H1 (cell line): ENCODE results near the gene RNF149. TPM values are rescaled to one million over a fixed set of nuclear protein-coding genes. Genes with fewer than 3 reads are reported as not detected.

ENCODE experiments used
- CTCF ChIA-PET: fragments of 300-600 bp; sonication (Branson Sonifier 250); formaldehyde crosslinking; loops from one replicate; lab custom pipeline; 2021; ENCODE audit not compliant: partially characterized antibody; lab: Charles Lee
- POLR2A ChIA-PET: fragments of 300-600 bp; sonication (Branson Sonifier 250); formaldehyde crosslinking; loops from one replicate; lab custom pipeline; 2021; ENCODE audit warnings: inconsistent platforms; ENCODE audit not compliant: partially characterized antibody; lab: Charles Lee
- DNase-seq, 2 experiments: peaks; one replicate each; pipeline versions ENCODE4 v3.0.0 to v3.0.0-alpha.2; 2010 to 2022; ENCODE audit warnings: low spot score in 2 of 2, low read depth in 1 of 2, mixed read lengths in 1 of 2
- FAIRE-seq: peaks from 2 replicates; lab custom pipeline; 2011; peaks lifted over from hg19 to GRCh38; lab: Jason Lieb, UNC
- H2AFZ ChIP-seq: 2 replicates; pipeline ENCODE4 v1.8.1; 2012; ENCODE audit warnings: low read length, inconsistent platforms
- H2AK5ac ChIP-seq: 2 replicates; pipeline ENCODE4 v1.6.1; 2013; ENCODE audit warnings: low read depth, low read length
- H2BK120ac ChIP-seq: replicated peaks from 2 replicates; pipeline ENCODE3; 2013; ENCODE audit warnings: low read depth, low read length, inconsistent platforms
- H2BK12ac ChIP-seq: 2 replicates; pipeline ENCODE4 v1.6.1; 2013; ENCODE audit warnings: low read depth, low read length
- H2BK15ac ChIP-seq: 2 replicates; pipeline ENCODE4 v1.6.1; 2013; ENCODE audit warnings: low read length
- H2BK20ac ChIP-seq: 2 replicates; pipeline ENCODE4 v1.6.1; 2013; ENCODE audit warnings: low read length
- H2BK5ac ChIP-seq: 2 replicates; pipeline ENCODE4 v1.6.1; 2013; ENCODE audit warnings: low read depth, low read length
- H3K14ac ChIP-seq: 2 replicates; pipeline ENCODE4 v1.6.1; 2013; ENCODE audit warnings: inconsistent platforms; ENCODE audit not compliant: insufficient read length
- H3K18ac ChIP-seq: 2 replicates; pipeline ENCODE4 v1.6.1; 2013; ENCODE audit warnings: low read length; ENCODE audit errors: extremely low read depth
- H3K23ac ChIP-seq: 2 replicates; pipeline ENCODE4 v1.6.1; 2013; ENCODE audit warnings: inconsistent platforms; ENCODE audit not compliant: insufficient read length
- H3K23me2 ChIP-seq: 2 replicates; pipeline ENCODE4 v1.6.1; 2013; ENCODE audit warnings: low read depth, low read length
- H3K27ac ChIP-seq: 2 replicates; pipeline ENCODE4 v1.6.1; 2011; ENCODE audit warnings: low read depth, low read length, inconsistent platforms
- H3K27me3 ChIP-seq, 4 experiments: replicated peaks in 1 of 4; 1 replicate in 1 of 4; 2 replicates in 3 of 4; pipeline versions ENCODE4 v1.6.1 to v1.8.1; 2011 to 2013; ENCODE audit warnings: low read length in 3 of 4, mild to moderate bottlenecking in 3 of 4, inconsistent platforms in 2 of 4, mixed read lengths in 2 of 4, moderate library complexity in 1 of 4; ENCODE audit not compliant: control insufficient read depth in 3 of 4, insufficient read depth in 3 of 4; ENCODE audit errors: extremely low read depth in 1 of 4
- H3K36me3 ChIP-seq, 4 experiments: 2 replicates each; pipeline versions ENCODE4 v1.6.1 to v1.8.1; 2011 to 2013; ENCODE audit warnings: mild to moderate bottlenecking in 4 of 4, low read length in 3 of 4, moderate library complexity in 2 of 4, control low read depth in 1 of 4, inconsistent platforms in 1 of 4; ENCODE audit not compliant: insufficient read depth in 4 of 4, control insufficient read depth in 2 of 4
- H3K4ac ChIP-seq: replicated peaks from 2 replicates; pipeline ENCODE3; 2013; ENCODE audit warnings: low read length, low read depth, mixed read lengths, inconsistent platforms; ENCODE audit not compliant: insufficient read length
- H3K4me1 ChIP-seq, 4 experiments: replicated peaks in 1 of 4; 1 replicate in 1 of 4; 2 replicates in 3 of 4; pipeline versions ENCODE4 v1.6.1 to v1.8.1; 2011 to 2013; ENCODE audit warnings: low read length in 3 of 4, inconsistent platforms in 2 of 4, mixed read lengths in 1 of 4; ENCODE audit not compliant: insufficient read depth in 4 of 4, control insufficient read depth in 3 of 4
- H3K4me2 ChIP-seq, 2 experiments: 2 replicates each; pipeline versions ENCODE4 v1.6.1 to v1.8.1; 2011 to 2013; ENCODE audit warnings: low read depth in 2 of 2, low read length in 2 of 2, control low read depth in 1 of 2, inconsistent platforms in 1 of 2, mild to moderate bottlenecking in 1 of 2; ENCODE audit not compliant: insufficient read depth in 1 of 2
- H3K4me3 ChIP-seq, 4 experiments: fragments of 200-600, 300-600 bp in 1 of 4; sonication (generic), shearing (Covaris generic), sonication (Bioruptor Twin) in 1 of 4; 2 replicates each; pipeline versions ENCODE4 v1.5.1 to v1.8.1; 2011 to 2016; ENCODE audit warnings: low read length in 4 of 4, low read depth in 3 of 4, control low read depth in 2 of 4, inconsistent platforms in 2 of 4, mild to moderate bottlenecking in 2 of 4, mixed read lengths in 1 of 4, moderate library complexity in 1 of 4; ENCODE audit not compliant: insufficient read depth in 2 of 4; ENCODE audit errors: extremely low read depth in 1 of 4
- H3K56ac ChIP-seq: replicated peaks from 2 replicates; pipeline ENCODE3; 2013; ENCODE audit warnings: low read depth, mild to moderate bottlenecking, mixed read lengths, low read length, inconsistent platforms; ENCODE audit not compliant: insufficient read length
- H3K79me1 ChIP-seq: 2 replicates; pipeline ENCODE4 v1.6.1; 2013; ENCODE audit warnings: low read depth, low read length, control low read depth
- H3K79me2 ChIP-seq, 2 experiments: 2 replicates each; pipeline versions ENCODE4 v1.6.1 to v1.8.1; 2012 to 2013; ENCODE audit warnings: low read length in 2 of 2, mild to moderate bottlenecking in 2 of 2, inconsistent platforms in 1 of 2; ENCODE audit not compliant: insufficient read depth in 2 of 2, control insufficient read depth in 1 of 2
- H3K9ac ChIP-seq, 4 experiments: replicated peaks in 1 of 4; 1 replicate in 1 of 4; 2 replicates in 3 of 4; pipeline versions ENCODE4 v1.6.1 to v1.8.1; 2011 to 2013; ENCODE audit warnings: low read depth in 3 of 4, low read length in 3 of 4, control low read depth in 2 of 4, mild to moderate bottlenecking in 2 of 4, moderate library complexity in 2 of 4, inconsistent platforms in 1 of 4; ENCODE audit errors: extremely low read depth in 1 of 4
- H3K9me3 ChIP-seq, 2 experiments: 2 replicates each; pipeline versions ENCODE4 v1.6.1 to v1.8.1; 2012 to 2013; ENCODE audit warnings: mild to moderate bottlenecking in 2 of 2, moderate library complexity in 2 of 2, control low read depth in 1 of 2, inconsistent platforms in 1 of 2, low read depth in 1 of 2, low read length in 1 of 2, mixed read lengths in 1 of 2; ENCODE audit not compliant: insufficient read depth in 2 of 2
- H4K20me1 ChIP-seq, 2 experiments: replicated peaks in 1 of 2; 2 replicates each; pipeline versions ENCODE3 to v1.8.1; 2011 to 2013; ENCODE audit warnings: inconsistent platforms in 2 of 2, low read length in 2 of 2, mild to moderate bottlenecking in 1 of 2; ENCODE audit not compliant: insufficient read depth in 2 of 2, control insufficient read depth in 1 of 2
- H4K5ac ChIP-seq: 2 replicates; pipeline ENCODE4 v1.6.1; 2013; ENCODE audit warnings: low read length, low read depth, mixed read lengths, inconsistent platforms; ENCODE audit not compliant: insufficient read length
- H4K8ac ChIP-seq: 2 replicates; pipeline ENCODE4 v1.8.0; 2013; ENCODE audit warnings: mild to moderate bottlenecking, moderate library complexity, low read length, inconsistent platforms; ENCODE audit not compliant: insufficient read depth; ENCODE audit errors: extremely low read depth
- H4K91ac ChIP-seq: replicated peaks from 2 replicates; pipeline ENCODE3; 2013; ENCODE audit warnings: low read length, mixed read lengths, inconsistent platforms; ENCODE audit not compliant: insufficient read length
- CHD2 ChIP-seq: IDR thresholded peaks from 2 replicates; pipeline ENCODE4 v1.6.1; 2012; ENCODE audit warnings: low read length, improper control_type of control experiment
- EZH2 ChIP-seq: fragments of 200-600 bp; sonication (generic); IDR thresholded peaks from 2 replicates; pipeline ENCODE4 v1.7.1; 2012; ENCODE audit warnings: low read depth, mild to moderate bottlenecking, moderate library complexity, low read length, inconsistent platforms; ENCODE audit not compliant: severe bottlenecking
- JUN ChIP-seq: IDR thresholded peaks from 2 replicates; pipeline ENCODE4 v1.6.1; 2011; ENCODE audit warnings: low read depth, mild to moderate bottlenecking, improper control_type of control experiment, low read length
- MAFK ChIP-seq: IDR thresholded peaks from 2 replicates; pipeline ENCODE4 v1.6.1; 2012; ENCODE audit warnings: low read depth, mild to moderate bottlenecking, improper control_type of control experiment, low read length
- RBBP5 ChIP-seq: IDR thresholded peaks from 2 replicates; pipeline ENCODE4 v1.7.1; 2012; ENCODE audit warnings: low read depth, mild to moderate bottlenecking, inconsistent platforms, low read length, moderate library complexity, borderline replicate concordance
- WGBS, 2 experiments: shearing (Covaris generic) in 1 of 2; methylation state at CpG; one replicate each; pipeline versions ENCODE4 v1.1.6 to v1.1.7; 2013 to 2015; ENCODE audit warnings: low lambda C conversion rate in 2 of 2, mixed read lengths in 2 of 2, inconsistent platforms in 1 of 2, low coverage in 1 of 2, missing lambda C conversion rate in 1 of 2; ENCODE audit not compliant: insufficient replicate concordance in 2 of 2, insufficient coverage in 1 of 2, insufficient read length in 1 of 2; ENCODE audit errors: extremely low coverage in 1 of 2, missing lambda C conversion rate in 1 of 2; 5-methylcytosine and 5-hydroxymethylcytosine counted together
- polyA plus RNA-seq, 7 experiments: library from polyadenylated mRNA; depleted of rRNA in 3 of 7; stranded (reverse) in 5 of 7; unstranded in 2 of 7; fragments of >200 nt in 5 of 7; fragments of 200-250 nt in 2 of 7; gene quantifications; 1 replicate in 5 of 7; 2 replicates in 1 of 7; 4 replicates in 1 of 7; pipeline versions ENCODE4 v1.2.1 to v1.2.3, GENCODE V29; 2011 to 2013; ENCODE audit warnings: missing spikeins in 2 of 7, mixed read lengths in 2 of 7
- total RNA-seq: library from RNA; stranded (reverse); fragmentation: NEBNext Ultra II Directional; extraction: Animal tissue kit (Norgen Biotek cat#: 25700); gene quantifications from 2 replicates; pipeline ENCODE4 v1.2.1, GENCODE V29; 2021

Gene RNF149
- total and polyA plus RNA-seq, 2 of the 8 experiments (the other 6 are each of a cell fraction or from before 2014, with no cell fraction given) = 16.6 to 28.2 TPM

DNA sequence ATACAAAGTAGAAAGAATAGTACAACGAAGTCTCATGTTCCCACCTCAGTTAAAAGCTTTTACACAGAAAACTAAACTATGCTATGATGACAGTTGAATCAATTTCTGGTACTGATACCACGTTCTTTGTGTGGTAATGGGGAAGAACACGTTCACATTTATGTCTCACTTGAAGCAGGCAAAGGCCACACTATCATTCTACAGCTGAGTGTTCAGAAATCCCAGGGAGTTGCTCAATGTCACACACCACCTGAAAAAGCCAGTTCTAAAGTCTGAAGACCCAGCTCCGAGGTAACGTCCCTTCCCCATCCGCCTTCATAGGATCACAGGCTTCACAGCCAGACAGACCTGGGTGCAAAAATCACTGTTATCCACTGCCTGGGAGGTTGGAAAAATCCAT is 8.9 kb downstream of the RNF149 start:
- Histone ChIP-seq H3K4ac (no peak overlapping the region), H4K20me1 (peaks cover 2 to 13% of the 10 kb centered on the region in 2 experiments), H4K5ac (no peak overlapping the region), H4K91ac (no peak overlapping the region), H3K27me3 (no peaks in the 10 kb centered on the region), H2BK5ac (no peak overlapping the region), H4K8ac (peak overlapping the region; percentile 86; the same call in 1 of the 2 replicates), H2BK12ac (no peak overlapping the region), H3K79me2 (peaks cover 0 to 80% of the 10 kb centered on the region in 2 experiments; a peak in 3 of 4 replicates), H3K9me3 (no peaks in the 10 kb centered on the region), H3K36me3 (peaks cover 0 to 3% (median 0%) of the 10 kb centered on the region in 4 experiments; a peak in 1 of 8 replicates), H3K4me2 (no peak overlapping the region), H2BK15ac (no peak overlapping the region), H3K56ac (no peak overlapping the region), H3K23me2 (no peaks in the 10 kb centered on the region), H2BK20ac (no peak overlapping the region), H3K14ac (no peak overlapping the region), H3K4me3 (no peak overlapping the region), H3K4me1 (no peaks in the 10 kb centered on the region), H2AFZ (no peak overlapping the region), H2BK120ac (no peak overlapping the region), H3K9ac (no peak overlapping the region), H3K23ac (no peak overlapping the region), H3K79me1 (peaks cover 11% of the 10 kb centered on the region), H3K18ac (no peak overlapping the region), H3K27ac (no peak overlapping the region), H2AK5ac (no peak overlapping the region)
- FAIRE-seq = no peak
- POLR2A ChIA-PET = interaction anchor here (0.6 to 1.2 kb wide), 3 partner anchors 9 to 81 kb away, joined by 3 to 5 read pairs (median 3); partner anchors contain the start of gene RNF149
- no peak for DNase-seq
- CTCF ChIA-PET = interaction anchor here (0.6 to 2.0 kb wide), 9 partner anchors 12 to 584 kb away, joined by 3 to 4 read pairs (median 3); partner anchors contain the start of gene CREG2
- no peak for TF ChIP-seq JUN
- TF ChIP-seq MAFK = no peak
- no peak for TF ChIP-seq EZH2
- no peak for TF ChIP-seq CHD2
- TF ChIP-seq RBBP5 = no peak
- 94% methylated on average over 6 of the region's 6 CpGs; no CpG with 5 or more reads in 1 of the 2 experiments for WGBS, 2 experiments
